Measurements from ENCODE around the gene BRD1. TPM values are rescaled to one million over a fixed set of nuclear protein-coding genes. Genes with fewer than 3 reads are reported as not detected.

The BRD1 gene
- total RNA-seq, result 12.1 and 18.4 TPM in 2 replicates

DNA sequence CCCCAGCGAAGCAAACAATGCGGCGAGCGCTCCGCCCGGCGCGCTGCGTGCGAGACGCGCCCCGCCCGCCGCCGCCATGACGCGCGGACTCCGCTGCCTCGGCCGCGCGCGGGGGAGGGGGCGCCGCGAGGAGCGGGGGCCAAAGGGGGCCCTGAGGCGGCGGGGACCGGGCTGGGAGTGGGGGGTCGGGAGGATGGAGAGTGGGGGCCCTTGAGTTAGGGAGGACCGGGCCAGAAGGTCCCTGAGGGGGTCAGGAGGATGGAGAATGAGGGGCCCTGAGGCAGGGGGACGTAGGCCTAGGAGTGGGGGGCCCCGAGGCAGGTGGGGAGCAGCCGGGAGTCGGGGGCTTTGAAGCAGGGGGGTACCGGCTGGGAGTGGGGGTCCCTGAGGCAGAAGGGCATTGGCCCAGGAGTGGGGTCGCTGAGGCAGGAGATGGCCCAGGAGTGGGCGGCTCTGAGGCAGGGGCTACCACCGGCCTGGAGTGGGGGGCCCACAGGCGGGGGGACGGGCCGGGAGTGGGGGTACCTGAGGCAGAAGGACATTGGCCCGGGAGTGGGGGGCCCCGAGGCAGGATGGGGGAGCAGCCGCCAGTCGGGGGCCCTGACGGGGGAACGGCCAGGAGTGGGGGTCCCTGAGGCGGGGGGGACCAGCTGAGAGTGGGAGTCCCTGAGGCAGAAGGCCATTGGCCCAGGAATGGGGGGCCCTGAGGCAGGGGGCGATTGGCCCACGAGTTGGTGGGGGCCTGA, at the start of gene BRD1:
BRD1 (minus strand) TSS at position 21 of the 746 bp plus-strand sequence. CDS start 3,556 bp downstream, outside the sequence.

DNA sequence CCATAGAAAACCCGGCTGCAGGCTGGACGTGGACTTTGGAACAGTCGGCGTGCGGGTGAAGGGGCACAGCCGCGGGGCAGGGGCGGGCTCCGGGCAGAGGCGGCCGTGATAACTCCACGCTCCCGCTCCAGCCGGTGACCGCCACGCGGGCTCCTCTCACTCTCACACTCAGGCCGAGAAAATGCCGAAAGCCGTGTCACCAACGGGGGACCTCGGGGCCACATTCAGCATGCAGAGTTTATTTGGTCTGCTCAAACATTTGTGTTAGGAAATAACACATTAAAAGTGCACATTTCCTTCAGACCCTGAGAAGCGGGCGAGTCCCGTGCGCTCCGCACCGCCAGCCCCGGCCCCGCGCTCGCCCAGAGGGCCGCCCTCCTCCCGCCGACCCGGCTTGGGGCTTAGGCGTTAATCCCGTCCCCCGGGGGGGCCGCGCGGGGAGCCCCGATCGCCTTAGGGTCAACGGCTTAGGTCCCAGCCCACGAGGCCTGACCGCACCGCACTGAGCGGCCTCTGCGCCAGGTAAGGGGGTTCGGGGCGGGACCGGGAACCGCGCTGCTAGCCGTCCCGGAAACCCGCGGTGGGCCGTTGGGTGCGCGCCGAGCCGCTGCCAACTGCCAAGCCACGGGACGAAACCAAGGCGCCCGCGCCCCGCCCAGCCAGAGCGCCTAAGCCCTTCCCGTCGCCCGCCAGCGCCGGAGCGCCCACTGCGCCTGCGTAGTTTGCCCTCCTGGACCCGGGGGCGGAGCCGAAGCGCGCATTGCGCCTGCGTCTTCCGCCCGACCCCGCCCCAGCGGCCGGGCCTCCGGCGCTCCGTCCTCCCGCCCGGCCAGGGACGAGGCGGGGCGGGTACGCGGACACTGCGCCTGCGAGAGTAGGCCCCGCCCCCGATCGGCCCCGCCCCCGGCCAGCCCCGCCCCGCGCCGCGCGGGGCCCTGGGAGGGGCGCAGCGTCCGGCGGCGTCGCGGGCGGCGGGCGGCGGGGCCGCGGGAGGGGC, 25.5 kb upstream of the BRD1 start, which contains the start of gene ZBED4:
ZBED4 (plus strand) TSS at position 947 of the 997 bp plus-strand sequence. CDS start 29,819 bp downstream, outside the sequence.

Other genes starting within 250 kb of the BRD1 start
- 6.9 and 7.8 TPM in 2 replicates for gene ZBED4, start 26.0 kb upstream of the BRD1 start, total RNA-seq
- gene ALG12, start 90.6 kb upstream of the BRD1 start, total RNA-seq, result 24.2 and 24.6 TPM in 2 replicates
- 102 and 105 TPM in 2 replicates for gene CRELD2, start 90.8 kb upstream of the BRD1 start, total RNA-seq
- 39.9 and 46.1 TPM in 2 replicates for gene PIM3, start 132.9 kb upstream of the BRD1 start, total RNA-seq
- gene IL17REL, start 184.9 kb upstream of the BRD1 start, total RNA-seq, result not detected in 2 replicates
- gene TTLL8, start 230.4 kb upstream of the BRD1 start, total RNA-seq, result not detected in 2 replicates